Measurements from ENCODE around the gene IL10RB. TPM values are rescaled to one million over a fixed set of nuclear protein-coding genes. Genes with fewer than 3 reads are reported as not detected.

The IL10RB gene
- total and polyA plus RNA-seq, 2 of the 8 experiments (the other 6 are each of a cell fraction or from before 2014, with no cell fraction given) = 2.7 to 3.2 TPM

- no peak for TF ChIP-seq CBX8 (IDR thresholded peaks at IDR 0.05; ENCODE audit: borderline replicate concordance, low read depth, low read length)
- no peak for TF ChIP-seq NANOG (IDR thresholded peaks at IDR 0.05; ENCODE audit: insufficient read depth, low read depth, low read length, poor library complexity, severe bottlenecking)
- TF ChIP-seq RBBP5 (IDR thresholded peaks at IDR 0.05; ENCODE audit: borderline replicate concordance, low read depth, low read length) = no peak
Measured at GRCh38 chr21:33246963-33247362, 19.2 kb upstream of the IL10RB start (continued).

Data from H1 (cell line).